Measurements from ENCODE around the gene ATP6V0D1. TPM values are rescaled to one million over a fixed set of nuclear protein-coding genes. Genes with fewer than 3 reads are reported as not detected.
"Not testable (repeated sequence)": the region's sequence is repeated elsewhere in the genome, so short reads cannot be mapped to it uniquely, and the experiment has no call there.

Gene ATP6V0D1
- total RNA-seq, 1 experiment from 2014 or later, result 108 TPM

DNA sequence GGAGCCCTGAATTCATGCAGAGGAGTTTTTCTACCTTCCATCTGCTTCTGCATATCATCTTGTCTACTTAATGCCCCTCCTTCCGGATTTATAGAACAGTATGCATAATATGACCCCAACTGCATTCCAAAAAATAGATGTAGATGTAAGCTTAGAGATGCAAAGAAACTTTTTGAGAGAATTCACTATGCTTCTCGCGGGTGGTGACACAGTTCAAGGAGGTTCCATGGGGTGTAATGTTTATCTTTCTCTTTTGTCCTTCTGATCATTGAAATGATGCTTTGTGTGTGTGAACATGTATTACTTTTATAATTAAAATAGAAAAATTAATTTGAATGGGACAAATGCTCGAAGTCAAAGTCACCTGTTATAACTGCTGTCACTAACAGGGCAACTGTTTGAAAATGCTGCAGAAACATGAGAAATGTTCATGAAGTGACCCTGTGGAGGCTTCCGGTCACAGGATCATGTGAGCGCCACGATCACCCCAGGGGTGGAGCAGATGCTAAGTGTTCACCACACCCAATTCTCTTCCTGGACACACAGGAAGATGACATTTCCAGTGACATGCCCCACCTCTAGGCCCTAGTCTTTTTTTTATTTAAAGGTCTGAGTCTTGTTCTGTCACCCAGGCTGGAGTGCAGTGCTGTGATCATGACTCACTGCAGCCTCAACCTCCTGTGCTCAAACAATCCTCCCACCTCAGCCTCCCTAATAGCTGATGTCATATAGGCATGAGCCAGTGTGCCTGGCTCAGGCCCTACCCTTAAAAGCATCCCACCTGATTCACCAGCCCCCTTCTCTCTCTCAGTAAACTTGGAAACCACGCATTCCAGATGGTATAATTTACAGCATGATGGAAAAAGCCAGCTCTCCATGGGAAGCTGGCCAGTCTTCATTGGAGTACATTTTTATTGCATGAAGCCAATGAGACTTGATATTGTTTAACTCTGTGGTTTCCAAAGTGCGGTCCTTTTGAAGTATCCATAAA is 23.4 kb upstream of the ATP6V0D1 start:
- peak; percentile 72 for DNase-seq (ENCODE audit: low read depth)

DNA sequence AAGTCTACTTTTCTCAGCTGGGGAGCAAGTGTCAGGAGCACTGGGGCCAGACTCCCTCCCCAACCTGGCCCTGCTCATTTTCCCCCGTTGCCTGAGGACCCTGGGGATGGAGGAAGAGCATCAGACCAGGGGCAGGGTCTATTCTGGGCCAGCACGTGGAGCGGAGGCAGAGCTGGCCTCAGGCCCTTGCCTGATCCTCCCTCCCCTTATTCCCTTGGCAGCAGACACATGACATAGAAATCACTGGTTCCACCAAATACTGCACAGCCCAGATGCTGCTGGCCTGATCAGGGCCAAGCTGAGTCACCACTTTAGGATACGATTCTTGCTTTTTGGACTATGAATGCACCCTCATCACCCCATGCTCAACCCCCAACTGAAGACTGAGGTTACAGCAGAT is 18.1 kb upstream of the ATP6V0D1 start:
- DNase-seq (ENCODE audit: low read depth), result no peak

DNA sequence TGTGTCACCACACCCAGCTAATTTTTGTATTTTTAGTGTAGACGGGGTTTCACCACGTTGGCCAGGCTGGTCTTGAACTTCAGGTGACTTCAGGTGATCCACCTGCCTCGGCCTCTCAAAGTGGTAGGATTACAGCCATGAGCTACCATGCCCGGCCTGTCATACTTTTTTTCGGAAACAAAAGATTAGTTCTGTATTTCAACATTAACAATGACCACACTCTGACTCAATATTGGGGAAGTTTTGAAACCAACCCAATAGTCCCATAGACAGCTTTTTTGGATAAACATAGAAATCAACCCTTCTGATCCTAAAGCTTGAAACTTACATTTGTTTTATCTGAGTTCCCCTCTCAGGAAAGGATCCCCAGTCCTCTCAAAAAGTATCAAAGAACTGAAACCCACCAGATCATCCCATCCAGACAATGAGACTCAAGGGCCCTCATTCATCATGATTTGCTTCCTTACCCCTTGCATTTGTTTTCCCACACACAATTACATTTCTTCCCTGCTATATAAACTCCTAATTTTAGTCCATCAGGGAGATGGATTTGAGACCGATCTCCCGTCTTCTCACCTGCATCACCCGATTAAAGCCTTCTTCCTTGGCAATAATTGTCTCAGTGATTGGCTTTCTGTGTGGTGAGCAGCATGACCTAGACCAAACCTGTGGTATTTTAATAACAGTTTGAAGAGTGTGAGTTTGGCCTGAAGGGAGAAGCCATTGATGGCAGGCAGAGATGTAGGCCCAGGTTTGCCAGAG is 9.6 kb upstream of the ATP6V0D1 start:
- no peak for DNase-seq (ENCODE audit: low read depth)

DNA sequence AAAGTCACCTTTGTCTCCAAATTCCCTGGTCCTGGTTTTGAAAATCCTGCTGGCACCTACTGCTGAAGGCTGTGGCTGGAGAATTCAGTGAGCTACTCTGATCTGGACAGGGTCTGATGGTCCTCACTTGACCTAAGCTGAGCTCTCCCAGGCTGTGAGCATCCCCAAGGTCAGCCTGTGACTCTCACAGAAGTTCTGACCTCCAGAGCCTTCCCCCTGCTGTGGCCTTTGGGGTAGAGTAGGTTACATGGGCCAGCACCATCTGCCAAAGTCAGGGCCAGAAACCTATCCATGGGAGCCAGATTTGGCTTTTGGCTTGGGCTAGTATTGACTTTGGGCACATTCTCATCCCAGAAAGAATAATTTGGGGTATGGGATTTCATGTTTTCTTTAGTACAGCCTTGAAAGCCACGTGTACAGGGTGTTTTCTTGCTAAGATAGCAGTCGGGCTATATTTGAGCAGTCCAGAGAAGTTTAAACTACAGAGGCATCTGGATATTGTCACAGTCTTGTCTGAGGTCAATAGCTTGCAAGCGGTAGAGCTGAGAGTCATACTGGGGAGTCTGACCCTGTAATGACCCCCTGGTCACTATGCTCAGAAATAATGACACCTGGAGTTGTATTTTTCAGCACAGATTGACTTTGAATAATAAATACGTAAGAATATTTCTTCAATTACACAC is 8.6 kb upstream of the ATP6V0D1 start:
- no peak for DNase-seq (ENCODE audit: low read depth)

DNA sequence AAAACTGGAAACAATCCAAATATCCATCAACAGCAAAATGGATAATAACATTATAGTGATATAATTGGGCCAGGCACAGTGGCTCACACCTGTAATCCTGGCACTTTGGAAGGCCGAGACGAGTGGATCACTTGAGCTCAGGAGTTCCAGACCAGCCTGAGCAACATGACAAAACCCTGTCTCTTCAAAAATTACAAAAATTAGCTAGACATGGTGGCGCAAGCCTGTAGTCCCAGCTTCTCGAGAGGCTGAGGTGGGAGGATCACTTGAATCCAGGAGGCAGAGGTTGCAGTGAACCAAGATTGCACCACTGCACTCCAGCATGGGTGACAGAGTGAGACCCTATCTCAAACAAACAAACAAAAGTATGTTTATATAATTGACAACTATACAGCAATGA is 6.6 kb upstream of the ATP6V0D1 start:
- DNase-seq (ENCODE audit: low read depth), result not testable (repeated sequence)

DNA sequence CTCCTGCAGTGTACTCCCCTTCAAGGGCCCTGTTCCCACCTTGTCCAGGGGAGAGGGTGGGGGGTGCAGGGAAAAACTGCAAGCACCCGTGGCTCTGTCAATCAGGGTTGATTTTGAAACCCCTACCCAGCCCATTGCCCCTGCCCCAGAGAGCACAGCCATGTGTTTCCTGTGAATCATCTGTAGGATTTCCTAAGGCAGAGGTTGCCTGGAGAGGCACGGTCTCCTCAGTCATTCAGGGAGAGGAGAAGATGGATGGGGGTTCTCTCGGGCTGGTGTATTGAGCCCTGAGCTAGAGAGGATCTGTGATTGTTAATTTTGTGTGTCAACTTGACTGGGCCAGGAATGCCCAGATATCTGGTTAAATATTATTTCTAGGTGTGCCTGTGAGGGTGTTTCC is 5.8 kb upstream of the ATP6V0D1 start:
- DNase-seq (ENCODE audit: low read depth), result peak; percentile 31

DNA sequence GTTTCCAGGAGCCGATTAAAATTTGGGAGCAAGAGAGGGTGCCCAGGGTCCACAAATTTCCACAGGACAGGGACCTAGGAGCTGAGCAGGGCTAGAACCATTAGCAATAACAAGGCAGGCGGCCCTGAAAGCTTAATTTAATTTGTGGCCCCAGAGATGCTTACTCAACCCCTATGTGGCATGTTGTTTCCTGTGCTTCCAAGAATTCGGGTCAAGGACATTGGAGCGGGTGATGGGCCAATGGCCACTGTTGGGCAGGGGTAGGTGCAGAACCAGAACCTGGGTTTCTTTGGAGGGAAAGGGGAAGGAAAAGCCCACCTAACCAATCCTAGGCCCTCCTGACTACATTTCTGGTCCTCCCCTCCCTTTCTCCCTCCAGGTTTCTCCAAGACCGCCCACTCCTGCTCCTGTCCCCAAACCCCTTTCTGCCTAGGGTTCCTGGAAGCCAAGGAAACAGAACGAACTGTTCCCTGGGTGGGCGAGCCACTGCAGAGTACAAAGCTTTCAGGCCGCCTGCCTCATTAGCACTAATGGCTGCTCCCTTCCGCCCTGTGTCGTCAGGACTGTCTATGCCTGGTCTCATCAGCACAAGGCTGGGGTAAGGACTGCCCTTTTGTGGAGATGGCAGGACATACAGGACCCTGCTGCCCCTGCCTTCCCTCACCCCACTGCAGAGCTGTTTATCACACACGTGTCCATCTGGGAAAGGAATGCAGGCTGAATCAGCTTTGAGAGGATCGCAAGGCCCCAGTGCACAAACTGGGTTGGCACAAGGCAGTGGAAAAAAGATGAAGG is 3.0 kb upstream of the ATP6V0D1 start:
- DNase-seq (ENCODE audit: low read depth), result no peak

DNA sequence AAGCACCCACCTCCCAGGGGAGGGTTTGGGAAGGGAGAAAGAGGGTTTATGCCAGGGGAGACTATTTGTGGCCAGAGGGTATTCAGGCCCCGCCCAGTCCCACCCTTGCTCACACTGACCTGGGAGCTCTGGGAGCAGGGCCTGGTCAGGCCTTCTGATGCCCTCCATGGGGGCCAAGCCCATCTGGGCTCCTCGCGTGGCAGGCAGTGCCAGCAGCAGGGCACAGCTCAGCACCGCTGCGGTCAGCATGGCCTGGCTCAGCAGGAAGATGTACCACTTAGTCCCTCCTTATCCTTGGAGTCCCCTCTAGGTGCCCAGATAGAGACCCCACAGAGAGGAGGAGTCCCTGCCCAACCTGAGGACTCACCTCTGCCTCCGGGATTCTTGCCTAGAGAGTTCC is 2.2 kb upstream of the ATP6V0D1 start, which contains the start of gene AGRP:
Gene AGRP (minus strand): TSS at position 398 of the 400 bp plus-strand sequence. CDS start 149 bp downstream, at position 249.
- DNase-seq (ENCODE audit: low read depth), result no peak

DNA sequence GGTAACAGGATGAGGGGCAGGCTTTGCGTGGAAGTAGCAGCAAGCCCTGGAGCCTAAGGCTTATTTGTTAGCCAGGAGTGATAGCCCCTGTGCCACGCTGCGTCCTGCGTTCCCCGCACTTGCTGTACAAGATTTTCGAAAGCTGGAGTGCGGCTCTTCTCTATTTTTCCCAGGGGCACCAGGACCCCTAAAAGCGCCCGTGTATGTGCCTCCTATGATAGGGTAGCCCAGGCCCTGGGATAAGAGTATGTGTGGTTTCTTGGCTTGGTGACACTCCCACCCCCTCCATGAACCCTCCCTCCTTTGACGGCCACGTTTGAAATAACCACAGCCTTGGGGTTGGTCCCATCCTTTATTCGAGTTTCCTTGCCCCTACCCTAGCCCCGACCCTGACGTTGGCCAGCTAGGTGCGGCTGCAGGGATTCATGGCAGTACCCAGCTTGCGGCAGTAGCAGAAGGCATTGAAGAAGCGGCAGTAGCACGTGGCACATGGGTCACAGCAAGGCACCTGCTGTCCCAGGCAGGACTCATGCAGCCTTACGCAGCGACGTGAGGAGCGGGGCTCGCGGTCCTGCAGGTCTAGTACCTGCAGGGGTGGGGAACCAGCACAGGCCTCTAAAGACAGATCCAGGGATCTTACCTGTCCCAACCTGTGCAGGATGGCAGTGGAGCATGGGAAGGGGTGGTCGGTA is 1.4 kb upstream of the ATP6V0D1 start:
- no peak for DNase-seq (ENCODE audit: low read depth)

DNA sequence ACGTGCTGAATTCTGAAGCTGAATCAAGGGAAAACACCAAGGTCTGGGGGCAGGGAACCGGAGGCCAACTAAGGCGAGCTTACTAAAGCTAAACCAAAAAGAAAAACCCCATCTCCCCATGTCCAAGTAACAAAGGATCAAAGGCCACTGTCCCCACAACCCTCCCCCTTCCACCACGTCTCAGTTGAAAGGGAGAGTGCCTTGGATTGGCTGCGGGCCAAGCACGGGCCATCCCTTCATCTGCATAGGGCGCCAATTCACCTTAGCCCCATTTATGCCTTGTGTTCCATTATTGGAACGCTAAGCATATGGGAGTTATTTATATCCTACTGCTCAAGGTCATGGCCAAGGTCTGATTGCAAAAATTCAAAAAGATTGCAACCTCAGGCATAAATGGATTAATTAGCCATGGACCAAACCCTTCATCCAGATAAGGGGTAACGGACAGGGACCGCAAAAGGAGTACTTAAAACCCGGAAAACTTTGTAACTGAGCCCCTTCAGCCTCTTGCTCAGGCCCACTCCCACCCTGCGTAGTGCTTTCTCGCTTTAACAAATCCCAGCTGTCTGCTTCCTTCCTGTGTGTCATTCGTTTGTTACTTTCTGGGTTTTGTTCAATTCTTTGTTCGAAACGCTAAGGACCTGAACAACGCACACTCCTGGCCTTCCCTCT is 740 bp upstream of the ATP6V0D1 start:
- no peak for DNase-seq (ENCODE audit: low read depth)

DNA sequence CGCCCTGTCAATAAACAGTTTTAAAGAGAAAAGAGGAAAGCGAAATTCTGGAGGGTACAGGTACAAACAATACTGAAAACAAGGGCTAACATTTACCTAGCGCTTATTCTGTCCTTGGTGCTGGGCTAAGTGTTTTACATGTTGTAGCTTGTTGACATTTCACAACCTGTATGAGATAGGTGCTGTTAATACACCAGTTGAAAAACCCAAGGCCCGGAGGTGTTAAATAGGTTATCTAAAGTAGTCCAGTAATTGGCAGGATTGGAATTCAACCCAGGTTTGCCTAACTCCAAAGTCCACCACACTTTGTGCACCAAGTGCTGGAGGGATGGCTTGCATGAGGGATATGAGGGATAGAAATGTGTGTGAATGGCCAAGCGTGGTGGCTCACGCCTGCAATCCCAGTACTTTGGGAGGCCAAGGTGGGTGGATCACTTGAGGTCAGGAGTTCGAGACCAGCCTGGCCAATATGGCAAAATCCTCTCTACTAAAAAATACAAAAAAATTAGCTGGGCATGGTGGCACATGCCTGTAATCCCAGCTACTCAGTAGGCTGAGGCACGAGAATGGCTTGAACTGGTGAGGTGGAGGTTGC is 2.9 kb downstream of the ATP6V0D1 start:
- DNase-seq (ENCODE audit: low read depth), result no peak

DNA sequence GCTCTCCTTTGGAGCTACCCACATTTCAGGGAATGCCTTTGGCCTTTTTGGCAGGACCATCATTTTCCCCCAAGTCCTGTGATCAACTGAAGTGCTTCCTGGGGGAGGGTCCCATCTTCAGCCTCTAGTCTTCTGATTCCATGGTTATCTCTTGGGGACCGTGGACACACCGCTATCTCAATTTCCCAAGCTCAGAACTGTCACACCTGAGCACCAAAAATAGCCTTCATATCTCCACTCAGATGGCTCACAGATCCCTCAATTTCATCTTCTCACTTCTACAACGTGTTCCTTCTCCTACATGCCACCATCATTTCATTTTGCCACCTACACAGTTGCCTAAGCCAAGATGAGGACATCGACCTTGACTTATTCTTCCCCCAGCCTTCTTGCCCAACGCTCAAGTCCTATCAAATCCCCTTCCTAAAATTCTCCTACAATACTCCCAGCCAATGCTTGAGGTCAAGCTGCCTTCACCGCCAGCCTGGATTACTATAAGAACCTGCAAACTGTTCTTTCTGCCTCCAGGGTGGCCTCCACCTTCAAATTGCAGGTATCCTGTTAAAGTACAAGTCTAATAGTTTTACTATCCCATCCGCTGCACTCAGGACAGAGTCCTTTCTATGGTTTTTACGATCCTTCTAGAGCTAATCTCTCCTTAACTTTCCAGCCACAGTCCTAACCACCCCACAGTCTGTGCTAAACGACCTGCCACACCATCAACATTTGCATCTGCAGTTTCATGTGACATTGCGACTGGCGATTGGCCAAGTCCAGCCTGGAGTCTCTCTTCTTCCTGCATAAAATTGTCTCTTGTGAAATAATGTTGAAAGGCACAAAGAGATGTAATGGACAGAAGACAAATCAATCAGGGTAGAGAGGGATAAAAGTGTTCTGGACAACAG is 6.2 kb downstream of the ATP6V0D1 start:
- DNase-seq (ENCODE audit: low read depth), result no peak

DNA sequence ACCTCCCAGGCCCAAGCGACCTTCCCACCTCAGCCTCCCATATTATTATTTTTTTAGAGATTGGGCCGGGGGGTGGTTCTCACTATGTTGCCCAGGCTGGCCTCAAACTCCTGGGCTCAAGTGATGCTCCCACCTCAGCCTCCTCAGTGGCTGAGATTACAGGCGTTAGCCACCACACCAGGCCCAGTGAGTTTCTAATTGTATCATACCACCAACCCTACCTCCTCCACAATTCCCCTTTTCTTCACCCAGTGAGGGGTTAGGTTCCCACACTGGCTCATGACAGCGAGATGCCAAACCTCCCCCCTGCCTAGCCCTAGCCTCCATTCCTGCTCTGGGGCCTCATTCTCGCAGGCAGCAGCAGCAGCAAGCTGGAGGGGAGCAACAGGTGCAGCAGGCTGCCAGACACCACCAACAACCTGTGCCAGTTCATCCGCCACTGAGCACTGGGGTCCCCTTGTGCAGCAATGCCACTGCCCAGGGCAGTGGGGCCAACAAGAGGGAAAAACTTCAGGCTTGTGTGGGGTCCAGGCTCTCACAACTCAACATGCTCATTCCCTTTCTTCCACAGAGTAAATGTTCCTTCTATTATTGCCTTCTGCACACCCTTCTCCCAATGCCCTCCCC is 9.1 kb downstream of the ATP6V0D1 start:
- no peak for DNase-seq (ENCODE audit: low read depth)

DNA sequence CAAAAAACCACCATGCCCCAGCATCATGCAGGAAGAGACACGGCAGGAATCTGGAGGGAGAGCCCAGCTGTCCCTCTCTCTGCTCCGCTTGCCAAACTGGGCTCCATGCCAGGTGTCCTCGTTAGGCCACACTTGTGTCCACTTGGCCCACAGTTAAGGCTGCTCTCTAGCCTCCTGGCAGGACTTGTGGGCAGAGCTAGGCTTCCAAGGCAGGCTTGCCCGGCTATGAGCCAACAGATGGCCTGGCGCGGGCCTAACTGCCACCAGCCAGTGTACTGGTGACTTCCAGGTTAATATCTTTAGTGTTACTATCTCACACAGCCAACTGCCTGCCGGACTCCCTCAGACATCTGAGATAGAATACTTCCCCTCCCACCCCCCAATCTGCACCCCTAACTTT is 10.6 kb downstream of the ATP6V0D1 start:
- DNase-seq (ENCODE audit: low read depth), result no peak

DNA sequence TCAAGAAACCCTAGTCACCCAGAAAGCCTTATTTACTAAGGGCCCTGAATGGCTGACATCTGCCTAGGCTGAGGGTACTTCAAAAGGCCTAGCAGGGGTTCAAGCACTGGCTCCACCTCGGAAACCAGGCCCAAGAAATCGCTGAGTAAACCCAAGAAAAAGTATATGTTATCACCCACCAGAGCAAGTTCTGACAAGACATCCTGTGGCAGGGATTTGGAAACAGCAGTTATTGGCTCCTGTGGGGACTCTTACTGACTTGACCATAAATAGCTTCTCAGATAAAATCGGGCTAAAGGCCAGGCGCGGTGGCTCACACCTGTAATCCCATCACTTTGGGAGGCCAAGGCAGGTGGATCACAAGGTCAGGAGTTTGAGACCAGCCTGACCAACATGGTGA is 12.2 kb downstream of the ATP6V0D1 start:
- DNase-seq (ENCODE audit: low read depth), result no peak

DNA sequence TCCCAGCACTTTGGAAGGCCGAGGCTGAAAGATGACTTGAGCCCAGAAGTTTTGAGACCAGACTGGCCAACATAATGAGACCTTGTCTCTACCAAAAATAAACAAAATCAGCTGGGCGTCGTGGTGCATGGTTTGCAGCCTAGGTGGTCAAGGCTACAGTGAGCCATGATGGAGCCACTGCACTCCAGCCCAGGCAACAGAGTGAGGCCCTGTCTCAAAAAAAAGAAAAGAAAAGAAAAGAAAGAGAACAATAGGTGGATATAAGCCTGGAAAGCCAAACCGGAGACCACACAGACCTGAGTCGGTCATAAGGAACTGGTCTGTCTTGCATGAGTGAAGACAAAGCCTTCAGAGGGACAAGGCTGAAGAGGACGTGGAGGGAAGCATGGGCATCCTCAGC is 14.4 kb downstream of the ATP6V0D1 start:
- no peak for DNase-seq (ENCODE audit: low read depth)

DNA sequence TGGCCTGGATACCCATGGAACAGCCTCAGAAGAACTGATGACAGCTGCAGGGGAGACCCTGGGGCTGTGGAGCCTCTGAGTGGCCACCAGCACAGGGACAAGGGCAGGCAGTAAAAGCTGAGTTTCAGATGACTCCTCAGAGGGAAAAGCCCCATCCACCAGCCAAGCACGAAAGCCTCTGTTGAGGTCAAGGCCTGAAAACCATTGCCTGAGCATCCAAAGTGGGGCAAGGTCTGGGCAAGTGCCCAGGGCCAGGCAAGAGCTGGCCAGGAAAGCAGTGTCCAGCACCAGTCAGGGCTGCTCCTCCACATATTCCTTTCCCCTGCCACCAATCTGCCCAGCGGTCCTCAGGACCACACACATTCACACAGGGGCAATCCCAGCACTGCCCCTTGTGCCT is 16.4 kb downstream of the ATP6V0D1 start:
- no peak for DNase-seq (ENCODE audit: low read depth)

DNA sequence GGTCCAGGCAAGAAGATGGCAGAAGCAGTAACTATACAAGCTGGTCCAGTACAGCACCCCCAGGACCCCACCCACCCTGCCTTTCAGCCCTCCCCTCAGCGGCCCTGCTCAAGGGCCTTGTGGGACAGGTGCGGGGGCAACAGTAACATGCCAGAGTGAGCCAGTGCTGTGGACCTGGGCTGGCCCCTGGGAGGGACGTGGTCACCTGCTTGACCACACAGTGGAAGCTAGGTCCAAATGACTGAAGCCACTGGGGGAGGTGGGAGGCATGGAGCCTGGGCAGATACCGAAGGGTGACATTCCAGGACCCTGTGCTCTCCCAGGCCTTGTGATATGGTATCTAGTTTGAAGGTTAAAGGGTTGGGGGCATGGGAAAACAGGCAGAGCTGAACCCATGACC is 17.3 kb downstream of the ATP6V0D1 start:
- DNase-seq (ENCODE audit: low read depth), result no peak

All from HT1080 (cell line).